Smooth muscle cell (in vitro differentiated cells): ENCODE measurements around the gene GSTK1. TPM values are rescaled to one million over a fixed set of nuclear protein-coding genes. Genes with fewer than 3 reads are reported as not detected.

ENCODE experiments used
- DNase-seq: peaks from one replicate; lab custom pipeline; 2025; ENCODE audit not compliant: unreplicated experiment; lab: John Stamatoyannopoulos, UW
- H2AFZ ChIP-seq: fragments of 200-600 bp; sonication (generic); 2 replicates; pipeline ENCODE4 v1.6.0; 2016; ENCODE audit warnings: antibody characterized with exemption, low read depth, mild to moderate bottlenecking
- H3F3A ChIP-seq: fragments of 200-600 bp; sonication (generic); 2 replicates; pipeline ENCODE4 v1.6.0; 2017; ENCODE audit warnings: antibody characterized with exemption, low read depth
- H3K27ac ChIP-seq: fragments of 200-600 bp; sonication (generic); 2 replicates; pipeline ENCODE4 v1.5.1; 2016; ENCODE audit warnings: low read depth, mild to moderate bottlenecking
- H3K27me3 ChIP-seq: fragments of 200-600 bp; sonication (generic); 2 replicates; pipeline ENCODE4 v1.6.1; 2016; ENCODE audit warnings: low read depth, mild to moderate bottlenecking
- H3K36me3 ChIP-seq: fragments of 200-600 bp; sonication (generic); 2 replicates; pipeline ENCODE4 v1.5.1; 2016; ENCODE audit warnings: low read depth
- H3K4me1 ChIP-seq: fragments of 200-600 bp; sonication (generic); 2 replicates; pipeline ENCODE4 v1.5.1; 2016; ENCODE audit warnings: low read depth
- H3K4me2 ChIP-seq: fragments of 200-600 bp; sonication (generic); 2 replicates; pipeline ENCODE4 v1.6.0; 2016; ENCODE audit warnings: mild to moderate bottlenecking
- H3K4me3 ChIP-seq: fragments of 200-600 bp; sonication (generic); 2 replicates; pipeline ENCODE4 v1.5.1; 2016; ENCODE audit warnings: mild to moderate bottlenecking
- H3K79me2 ChIP-seq: fragments of 200-600 bp; sonication (generic); 2 replicates; pipeline ENCODE4 v1.6.0; 2016; ENCODE audit warnings: low read depth, mild to moderate bottlenecking
- H3K9ac ChIP-seq: fragments of 200-600 bp; sonication (generic); 2 replicates; pipeline ENCODE4 v1.6.0; 2016; ENCODE audit warnings: low read depth
- H3K9me3 ChIP-seq: fragments of 200-600 bp; sonication (generic); replicated peaks from 2 replicates; pipeline ENCODE4 v1.5.1; 2016; ENCODE audit warnings: low read depth
- H4K20me1 ChIP-seq: fragments of 200-600 bp; sonication (generic); 2 replicates; pipeline ENCODE4 v1.6.0; 2016; ENCODE audit warnings: low read depth
- CTCF ChIP-seq: fragments of 200-600 bp; sonication (generic); IDR thresholded peaks from 2 replicates; pipeline ENCODE4 v1.5.1; 2017; ENCODE audit warnings: borderline replicate concordance, mild to moderate bottlenecking, antibody characterized with exemption; ENCODE audit not compliant: insufficient read depth, poor library complexity, severe bottlenecking
- WGBS: methylation state at CpG from one replicate; pipeline ENCODE4 v1.1.7; 2016; ENCODE audit warnings: low lambda C conversion rate; 5-methylcytosine and 5-hydroxymethylcytosine counted together
- polyA plus RNA-seq: library from polyadenylated mRNA; unstranded; fragments of >200 nt; fragmentation: Nextera tagmentation; extraction: Ambion mirVana; gene quantifications from 2 replicates; pipeline ENCODE4 v1.2.1, GENCODE V29; 2016
- total RNA-seq: library from RNA; depleted of rRNA; stranded (reverse); fragments of >200 nt; gene quantifications from 2 replicates; pipeline ENCODE4 v1.2.3, GENCODE V29; 2014

Gene GSTK1
- total and polyA plus RNA-seq, 2 experiments from 2014 or later: 105 to 158 TPM

DNA sequence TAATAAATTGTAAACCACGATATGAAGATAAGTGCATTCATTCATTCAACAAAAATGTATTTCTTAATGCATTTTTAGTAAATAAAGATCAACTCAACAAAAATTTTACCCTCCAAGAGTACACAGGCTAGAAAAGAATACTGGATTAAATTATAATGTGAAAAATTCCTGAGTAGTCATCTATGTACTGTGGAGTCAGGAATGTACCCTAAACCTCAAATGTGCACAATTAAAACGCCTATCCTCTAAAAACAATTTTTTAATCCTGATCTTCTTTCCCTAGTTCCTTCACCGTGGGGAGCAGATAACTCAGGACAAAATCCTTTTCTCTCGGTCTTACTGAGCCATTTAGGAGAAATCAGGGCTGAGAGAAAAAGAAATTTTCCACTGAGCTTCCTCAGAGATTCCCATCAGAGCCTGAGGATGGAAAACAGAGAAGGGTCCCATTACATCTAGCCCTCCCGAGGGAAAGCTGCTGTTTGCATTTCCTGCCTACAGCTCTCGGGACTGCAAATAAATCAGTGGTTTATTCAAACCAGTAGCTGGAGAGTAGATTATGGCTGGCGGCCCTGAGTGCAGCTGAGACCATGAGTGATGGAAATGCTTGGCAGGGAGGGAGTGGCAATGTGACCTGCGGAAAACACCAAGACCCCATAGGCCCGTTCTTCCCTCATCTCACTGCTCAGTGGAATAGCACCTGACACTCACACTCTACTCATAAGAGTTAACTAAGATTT is 34.0 kb upstream of the GSTK1 start:
- WGBS: 33% methylated on average over 9 of the region's 9 CpGs
- Histone ChIP-seq H3K4me3 (no peak overlapping the region), H3K9me3 (no peaks in the 10 kb centered on the region), H4K20me1 (no peaks in the 10 kb centered on the region), H3K27ac (peak overlapping the region; percentile 18), H3K36me3 (no peaks in the 10 kb centered on the region), H2AFZ (peak overlapping the region; percentile 91), H3K9ac (no peak overlapping the region), H3K79me2 (no peaks in the 10 kb centered on the region), H3K4me1 (peaks cover 8% of the 10 kb centered on the region), H3K27me3 (no peaks in the 10 kb centered on the region), H3F3A (peaks cover 2% of the 10 kb centered on the region), H3K4me2 (peak overlapping the region; percentile 52)
- TF ChIP-seq CTCF: no peak
- DNase-seq: no peak

GRCh38 chr7:143230602-143231457 is 32.4 kb upstream of the GSTK1 start:
- Histone ChIP-seq H4K20me1 (no peaks in the 10 kb centered on the region), H3K4me2 (no peak overlapping the region), H3K27me3 (no peaks in the 10 kb centered on the region), H3K9me3 (no peaks in the 10 kb centered on the region), H3K4me1 (peaks cover 8% of the 10 kb centered on the region), H3K9ac (no peak overlapping the region), H3K27ac (no peak overlapping the region), H3K79me2 (no peaks in the 10 kb centered on the region), H2AFZ (no peak overlapping the region), H3K4me3 (no peak overlapping the region), H3K36me3 (no peaks in the 10 kb centered on the region), H3F3A (peaks cover 2% of the 10 kb centered on the region)
- no peak for DNase-seq
- 100% methylated on average over 2 of the region's 2 CpGs for WGBS
- TF ChIP-seq CTCF: no peak

- no peak for DNase-seq
- H3K4me2 ChIP-seq: no peak overlapping the region
- H2AFZ ChIP-seq: no peak overlapping the region
- no peaks in the 10 kb centered on the region for H3K36me3 ChIP-seq
- no peaks in the 10 kb centered on the region for H3K27me3 ChIP-seq
- no peak for TF ChIP-seq CTCF
- H3K4me3 ChIP-seq: no peak overlapping the region
- H3K9ac ChIP-seq: no peak overlapping the region
- H3K4me1 ChIP-seq: peaks cover 8% of the 10 kb centered on the region
- H3K27ac ChIP-seq: no peak overlapping the region
- WGBS: 95% methylated on average over 2 of the region's 2 CpGs
- peaks cover 2% of the 10 kb centered on the region for H3F3A ChIP-seq
- H3K9me3 ChIP-seq: peaks cover 4% of the 10 kb centered on the region
- no peaks in the 10 kb centered on the region for H3K79me2 ChIP-seq
- H4K20me1 ChIP-seq: no peaks in the 10 kb centered on the region
Measured at GRCh38 chr7:143233816-143234532, 29.3 kb upstream of the GSTK1 start.
